Neural progenitor cell (in vitro differentiated cells): ENCODE measurements around the gene CMTM4.

Source experiments
- CTCF ChIP-seq: fragments of 200-600 bp; sonication (generic); IDR thresholded peaks from 2 replicates; pipeline ENCODE4 v1.5.1; 2017; ENCODE audit warnings: antibody characterized with exemption, mild to moderate bottlenecking
- EZH2 ChIP-seq: fragments of 200-600 bp; sonication (generic); IDR thresholded peaks from 2 replicates; pipeline ENCODE4 v1.6.1; 2017; ENCODE audit warnings: antibody characterized with exemption, mild to moderate bottlenecking, moderate library complexity
- EZH2phosphoT487 ChIP-seq: fragments of 200-600 bp; sonication (generic); IDR thresholded peaks from 2 replicates; pipeline ENCODE4 v1.6.1; 2017; ENCODE audit warnings: antibody characterized with exemption

- no peak for TF ChIP-seq CTCF
- no peak for TF ChIP-seq EZH2
- no peak for TF ChIP-seq EZH2phosphoT487
These were observed 40.0 kb downstream of the CMTM4 start for GRCh38 chr16:66656547-66656946.
